ENCODE data around the gene LOXL3.

- TF ChIP-seq, protein P1, sequence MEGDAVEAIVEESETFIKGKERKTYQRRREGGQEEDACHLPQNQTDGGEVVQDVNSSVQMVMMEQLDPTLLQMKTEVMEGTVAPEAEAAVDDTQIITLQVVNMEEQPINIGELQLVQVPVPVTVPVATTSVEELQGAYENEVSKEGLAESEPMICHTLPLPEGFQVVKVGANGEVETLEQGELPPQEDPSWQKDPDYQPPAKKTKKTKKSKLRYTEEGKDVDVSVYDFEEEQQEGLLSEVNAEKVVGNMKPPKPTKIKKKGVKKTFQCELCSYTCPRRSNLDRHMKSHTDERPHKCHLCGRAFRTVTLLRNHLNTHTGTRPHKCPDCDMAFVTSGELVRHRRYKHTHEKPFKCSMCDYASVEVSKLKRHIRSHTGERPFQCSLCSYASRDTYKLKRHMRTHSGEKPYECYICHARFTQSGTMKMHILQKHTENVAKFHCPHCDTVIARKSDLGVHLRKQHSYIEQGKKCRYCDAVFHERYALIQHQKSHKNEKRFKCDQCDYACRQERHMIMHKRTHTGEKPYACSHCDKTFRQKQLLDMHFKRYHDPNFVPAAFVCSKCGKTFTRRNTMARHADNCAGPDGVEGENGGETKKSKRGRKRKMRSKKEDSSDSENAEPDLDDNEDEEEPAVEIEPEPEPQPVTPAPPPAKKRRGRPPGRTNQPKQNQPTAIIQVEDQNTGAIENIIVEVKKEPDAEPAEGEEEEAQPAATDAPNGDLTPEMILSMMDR (conservative IDR thresholded peaks at IDR 0.05; ENCODE audit: low read depth, low read length) = no peak
- TF ChIP-seq EZH2phosphoT487 (IDR thresholded peaks at IDR 0.05; ENCODE audit: borderline replicate concordance, low read length) (no peak), EZH2 (IDR thresholded peaks at IDR 0.05; ENCODE audit: low read length, unreplicated experiment) (no peak)
Observed at GRCh38 chr2:74583504-74583903, 29.8 kb upstream of the LOXL3 start.

Measured in PC-3 (cell line).